Measurements from ENCODE around the gene ZNF615.
"Not testable (repeated sequence)": the region's sequence is repeated elsewhere in the genome, so short reads cannot be mapped to it uniquely, and the experiment has no call there.

The ZNF615 gene

DNA sequence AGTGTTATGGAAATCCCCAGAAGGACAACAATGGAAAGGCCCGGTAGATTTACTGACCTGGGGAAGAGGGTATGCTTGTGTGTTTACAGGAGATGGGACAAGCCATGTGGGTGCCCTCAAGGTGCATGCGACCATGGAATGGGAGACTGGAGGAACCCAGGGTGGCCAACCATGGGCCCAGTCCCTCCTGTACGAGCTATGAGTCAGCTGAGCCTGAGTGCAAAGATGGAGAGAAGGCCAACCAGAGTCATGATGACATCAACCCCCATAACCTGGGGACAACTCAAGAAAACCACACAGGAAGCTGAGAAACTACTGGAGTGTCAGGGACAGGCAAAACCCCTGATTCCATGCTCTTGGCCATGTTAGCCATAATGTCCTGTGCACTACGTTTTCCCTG is 29.1 kb downstream of the ZNF615 start:
- no peaks in the 10 kb centered on the region for H3K27me3 ChIP-seq (ENCODE audit: insufficient read depth, poor library complexity, severe bottlenecking)
- DNase-seq (ENCODE audit: low spot score) (no peak), ATAC-seq (ENCODE audit: low read depth) (no peak)
- no peak overlapping the region for H3K4me3 ChIP-seq (ENCODE audit: severe bottlenecking)
- H3K36me3 ChIP-seq (ENCODE audit: low read depth), result peaks cover 15% of the 10 kb centered on the region
- H3K27ac ChIP-seq (ENCODE audit: poor library complexity, severe bottlenecking), result no peak overlapping the region
- TF ChIP-seq, protein P1, sequence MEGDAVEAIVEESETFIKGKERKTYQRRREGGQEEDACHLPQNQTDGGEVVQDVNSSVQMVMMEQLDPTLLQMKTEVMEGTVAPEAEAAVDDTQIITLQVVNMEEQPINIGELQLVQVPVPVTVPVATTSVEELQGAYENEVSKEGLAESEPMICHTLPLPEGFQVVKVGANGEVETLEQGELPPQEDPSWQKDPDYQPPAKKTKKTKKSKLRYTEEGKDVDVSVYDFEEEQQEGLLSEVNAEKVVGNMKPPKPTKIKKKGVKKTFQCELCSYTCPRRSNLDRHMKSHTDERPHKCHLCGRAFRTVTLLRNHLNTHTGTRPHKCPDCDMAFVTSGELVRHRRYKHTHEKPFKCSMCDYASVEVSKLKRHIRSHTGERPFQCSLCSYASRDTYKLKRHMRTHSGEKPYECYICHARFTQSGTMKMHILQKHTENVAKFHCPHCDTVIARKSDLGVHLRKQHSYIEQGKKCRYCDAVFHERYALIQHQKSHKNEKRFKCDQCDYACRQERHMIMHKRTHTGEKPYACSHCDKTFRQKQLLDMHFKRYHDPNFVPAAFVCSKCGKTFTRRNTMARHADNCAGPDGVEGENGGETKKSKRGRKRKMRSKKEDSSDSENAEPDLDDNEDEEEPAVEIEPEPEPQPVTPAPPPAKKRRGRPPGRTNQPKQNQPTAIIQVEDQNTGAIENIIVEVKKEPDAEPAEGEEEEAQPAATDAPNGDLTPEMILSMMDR (IDR thresholded peaks at IDR 0.05; ENCODE audit: poor library complexity, severe bottlenecking), result no peak
- peaks cover 4% of the 10 kb centered on the region for H3K9me3 ChIP-seq (ENCODE audit: severe bottlenecking)
- no peaks in the 10 kb centered on the region for H3K4me1 ChIP-seq (ENCODE audit: insufficient read depth, poor library complexity, severe bottlenecking)

DNA sequence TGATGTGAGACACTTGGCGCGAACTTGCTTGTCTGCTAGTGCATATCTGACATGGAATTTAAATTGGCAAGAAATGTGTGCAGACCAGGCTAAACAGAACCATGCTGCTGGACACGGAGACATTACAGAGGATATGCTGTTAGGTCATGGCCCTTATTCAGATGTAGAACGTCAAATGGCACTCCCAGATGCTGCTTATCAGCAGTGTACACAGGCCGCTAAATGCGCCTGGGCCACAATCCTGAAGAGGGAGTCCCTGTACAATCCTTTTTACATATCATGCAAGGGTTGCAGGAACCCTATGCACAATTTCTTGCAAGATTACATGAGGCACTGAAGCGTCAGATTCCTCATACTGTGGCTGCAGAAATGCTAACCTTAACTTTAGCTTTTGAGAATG is 30.7 kb downstream of the ZNF615 start:
- ATAC-seq (ENCODE audit: low read depth), result no peak
- TF ChIP-seq, protein P1 (IDR thresholded peaks at IDR 0.05; ENCODE audit: poor library complexity, severe bottlenecking), result no peak
- H3K27ac ChIP-seq (ENCODE audit: poor library complexity, severe bottlenecking), result no peak overlapping the region
- H3K36me3 ChIP-seq (ENCODE audit: low read depth), result peaks cover 25% of the 10 kb centered on the region
- H3K9me3 ChIP-seq (ENCODE audit: severe bottlenecking), result peaks cover 9% of the 10 kb centered on the region
- H3K4me1 ChIP-seq (ENCODE audit: insufficient read depth, poor library complexity, severe bottlenecking), result no peaks in the 10 kb centered on the region
- no peak for DNase-seq (ENCODE audit: low spot score)
- no peak overlapping the region for H3K4me3 ChIP-seq (ENCODE audit: severe bottlenecking)
- H3K27me3 ChIP-seq (ENCODE audit: insufficient read depth, poor library complexity, severe bottlenecking), result no peaks in the 10 kb centered on the region

DNA sequence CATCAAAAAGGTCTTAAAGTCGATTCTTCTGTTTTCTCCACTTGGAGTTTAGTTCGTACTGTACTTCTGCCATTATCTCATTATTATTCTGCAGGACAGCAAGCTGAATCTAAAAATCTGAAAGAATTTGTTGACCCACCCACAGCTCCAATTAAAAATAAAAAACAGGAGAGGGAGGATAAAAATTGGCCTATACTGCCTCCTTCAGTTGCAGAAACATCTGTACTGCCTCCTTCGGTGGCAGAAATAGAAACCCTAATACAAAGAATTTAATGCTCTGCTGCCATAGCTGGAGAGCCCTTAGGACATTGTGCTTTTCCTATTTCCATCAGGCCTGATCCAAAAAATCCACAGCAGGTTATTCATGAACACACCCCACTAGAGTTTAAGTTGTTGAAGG is 31.2 kb downstream of the ZNF615 start:
- H3K9me3 ChIP-seq (ENCODE audit: severe bottlenecking), result peaks cover 10% of the 10 kb centered on the region

DNA sequence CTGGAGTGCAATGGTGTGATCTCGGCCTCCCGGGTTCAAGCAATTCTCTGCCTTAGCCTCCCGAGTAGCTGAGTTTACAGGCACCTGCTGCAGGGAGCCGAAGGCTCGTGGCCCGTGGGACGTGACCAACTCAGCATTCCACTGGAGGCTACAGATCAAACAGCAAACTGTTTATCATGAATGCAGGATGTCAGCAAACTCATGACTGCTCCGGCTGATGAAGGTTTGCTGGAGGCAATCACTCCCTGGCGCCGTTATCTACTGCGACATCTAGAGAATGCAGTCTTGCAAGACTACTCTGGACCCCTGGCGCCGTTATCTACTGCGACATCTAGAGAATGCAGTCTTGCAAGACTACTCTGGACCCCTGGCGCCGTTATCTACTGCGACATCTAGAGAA is 32.2 kb downstream of the ZNF615 start:
- peaks cover 14% of the 10 kb centered on the region for H3K9me3 ChIP-seq (ENCODE audit: severe bottlenecking)
- not testable (repeated sequence) for DNase-seq (ENCODE audit: low spot score); H3K27me3 ChIP-seq (ENCODE audit: insufficient read depth, poor library complexity, severe bottlenecking); H3K27ac ChIP-seq (ENCODE audit: poor library complexity, severe bottlenecking); ATAC-seq (ENCODE audit: low read depth); H3K4me3 ChIP-seq (ENCODE audit: severe bottlenecking); H3K4me1 ChIP-seq (ENCODE audit: insufficient read depth, poor library complexity, severe bottlenecking)
- peaks cover 30% of the 10 kb centered on the region for H3K36me3 ChIP-seq (ENCODE audit: low read depth)

More for the DNA sequence above, 31.2 kb downstream of the ZNF615 start:
- peaks cover 27% of the 10 kb centered on the region for H3K36me3 ChIP-seq (ENCODE audit: low read depth)
- H3K4me1 ChIP-seq (ENCODE audit: insufficient read depth, poor library complexity, severe bottlenecking), result no peaks in the 10 kb centered on the region
- no peaks in the 10 kb centered on the region for H3K27me3 ChIP-seq (ENCODE audit: insufficient read depth, poor library complexity, severe bottlenecking)
- H3K4me3 ChIP-seq (ENCODE audit: severe bottlenecking), result no peak overlapping the region
- no peak overlapping the region for H3K27ac ChIP-seq (ENCODE audit: poor library complexity, severe bottlenecking)
- DNase-seq (ENCODE audit: low spot score), result no peak
- TF ChIP-seq, protein P1 (IDR thresholded peaks at IDR 0.05; ENCODE audit: poor library complexity, severe bottlenecking), result no peak
- no peak for ATAC-seq (ENCODE audit: low read depth)

DNA sequence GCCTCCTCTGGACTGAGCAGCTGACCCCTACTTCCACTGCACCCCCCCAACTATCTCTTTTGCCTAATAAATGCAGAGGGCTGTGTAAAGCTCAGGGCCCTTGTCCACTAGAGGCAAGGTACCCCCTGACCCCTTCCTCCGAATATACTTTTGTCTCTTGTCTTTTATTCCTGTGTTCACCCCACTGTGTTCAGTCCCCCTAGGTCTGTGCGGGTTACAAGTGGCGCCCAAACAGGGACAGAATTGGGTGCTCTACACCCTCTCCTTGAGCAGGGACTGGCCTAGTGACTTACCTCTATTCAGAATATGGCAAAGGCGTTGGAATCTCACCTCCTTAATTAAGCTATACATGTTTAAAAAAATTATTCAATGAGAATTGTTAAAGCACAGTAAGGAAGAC is 36.4 kb downstream of the ZNF615 start:
- Histone ChIP-seq H3K36me3 (ENCODE audit: low read depth) (peaks cover 44% of the 10 kb centered on the region), H3K4me3 (ENCODE audit: severe bottlenecking) (no peak overlapping the region), H3K27ac (ENCODE audit: poor library complexity, severe bottlenecking) (no peak overlapping the region), H3K9me3 (ENCODE audit: severe bottlenecking) (peaks cover 21% of the 10 kb centered on the region), H3K4me1 (ENCODE audit: insufficient read depth, poor library complexity, severe bottlenecking) (no peaks in the 10 kb centered on the region), H3K27me3 (ENCODE audit: insufficient read depth, poor library complexity, severe bottlenecking) (no peaks in the 10 kb centered on the region)
- ATAC-seq (ENCODE audit: low read depth), result no peak
- TF ChIP-seq, protein P1 (IDR thresholded peaks at IDR 0.05; ENCODE audit: poor library complexity, severe bottlenecking), result no peak
- DNase-seq (ENCODE audit: low spot score), result no peak
